Stimulated activated CD4-positive, alpha-beta T cell treated with anti-CD3 and anti-CD28 coated beads, Interleukin-12 subunit alpha, Interleukin-12 subunit beta, amount 100 ng/mL, for 48 hours (primary cell): ENCODE data around the gene SEZ6L2.
"Not testable (repeated sequence)": the region's sequence is repeated elsewhere in the genome, so short reads cannot be mapped to it uniquely, and the experiment has no call there.

ENCODE experiments used
- DNase-seq, 3 donors: peaks; one replicate each; pipeline ENCODE4 v3.0.0-alpha.2; 2020; ENCODE audit warnings: low read depth in 2 of 3, low spot score in 1 of 3

SEZ6L2 gene

GRCh38 chr16:29910819-29911675 is 11.7 kb upstream of the SEZ6L2 start:
- no peak for DNase-seq

- not testable (repeated sequence) for DNase-seq
Measured at GRCh38 chr16:29909851-29910250, 10.5 kb upstream of the SEZ6L2 start.

DNA sequence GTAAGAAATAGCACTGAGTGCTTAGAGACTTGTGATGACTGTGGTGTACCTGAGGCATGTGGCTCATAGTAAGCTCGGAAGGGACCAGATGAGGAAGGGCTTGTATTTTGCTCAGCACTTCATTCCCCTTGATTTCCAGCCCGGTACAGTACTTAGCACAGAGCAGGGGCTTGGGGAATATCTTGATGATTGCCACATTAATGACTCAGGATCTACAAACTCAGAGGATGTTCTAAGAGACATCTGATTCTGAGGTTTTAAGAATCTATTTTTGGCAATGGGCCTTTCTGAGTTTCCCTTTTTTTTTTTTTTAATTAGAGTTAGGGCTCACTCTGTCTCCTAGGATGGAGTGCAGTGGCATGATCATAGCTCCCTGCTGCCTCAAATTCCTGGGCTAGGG is 10.0 kb upstream of the SEZ6L2 start:
- no peak for DNase-seq

DNA sequence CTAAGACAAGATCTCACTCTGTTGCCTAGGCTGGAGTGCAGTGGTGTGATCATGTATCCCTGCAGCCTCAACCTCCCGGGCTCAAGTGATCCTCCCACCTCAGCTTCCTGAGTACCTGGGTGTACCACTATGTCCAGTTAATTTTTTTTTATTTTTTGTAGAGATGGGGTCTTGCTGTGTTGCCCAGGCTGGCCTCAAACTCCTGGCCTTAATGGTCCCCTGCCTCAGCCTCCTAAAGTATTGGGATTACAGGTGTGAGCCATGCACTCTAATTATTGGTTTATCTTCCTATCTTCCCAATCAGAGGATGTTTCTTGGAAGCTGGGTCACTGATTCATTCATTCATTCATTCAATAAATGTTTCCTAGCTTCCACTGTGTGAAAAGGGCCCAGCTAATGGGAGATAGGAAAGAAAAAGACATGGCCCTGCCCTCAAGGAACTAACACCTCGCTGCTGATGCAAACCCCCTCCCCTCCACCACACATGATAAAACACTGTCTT is 9.4 kb upstream of the SEZ6L2 start:
- no peak for DNase-seq

DNA sequence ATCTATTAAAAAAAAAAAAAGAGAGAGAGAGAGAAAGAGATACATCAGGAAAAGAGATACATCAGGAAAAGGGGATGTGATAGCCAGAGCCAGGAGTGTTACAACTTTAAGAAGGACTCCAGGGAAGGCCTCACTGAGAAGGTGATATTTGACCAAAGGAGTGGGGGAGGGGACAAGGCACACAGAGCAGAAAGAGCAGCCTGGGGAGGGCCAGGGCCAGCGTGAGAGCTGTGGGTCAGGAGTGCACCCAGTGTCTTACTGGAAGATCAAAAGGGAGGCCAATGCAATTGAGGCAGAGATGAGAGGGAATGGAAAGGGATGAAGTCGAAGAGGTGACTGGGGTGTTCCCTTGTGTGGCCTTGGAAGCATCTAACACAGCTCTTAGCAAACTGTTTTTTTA is 8.6 kb upstream of the SEZ6L2 start:
- no peak for DNase-seq

GRCh38 chr16:29906520-29907244 is 7.3 kb upstream of the SEZ6L2 start:
- DNase-seq = no peak

DNA sequence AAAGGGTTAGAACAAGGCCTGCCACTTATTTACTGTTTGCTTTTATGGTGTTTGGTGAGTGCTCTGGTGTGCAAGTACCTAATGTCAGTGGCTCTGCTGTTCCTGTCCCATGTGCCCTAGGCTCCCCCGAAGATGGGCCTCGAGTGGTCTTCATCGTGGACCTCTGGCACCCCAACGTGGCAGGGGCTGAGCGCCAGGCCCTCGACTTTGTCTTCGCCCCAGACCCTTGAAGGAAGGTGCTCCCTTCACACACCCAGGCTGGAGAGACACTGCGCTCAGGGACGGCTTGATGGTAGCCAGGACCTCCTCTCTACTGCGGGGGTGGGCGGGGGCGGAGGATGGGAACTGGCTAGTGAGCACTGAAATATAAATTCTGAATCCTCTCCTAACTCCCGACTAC is 6.3 kb upstream of the SEZ6L2 start:
- no peak for DNase-seq

DNA sequence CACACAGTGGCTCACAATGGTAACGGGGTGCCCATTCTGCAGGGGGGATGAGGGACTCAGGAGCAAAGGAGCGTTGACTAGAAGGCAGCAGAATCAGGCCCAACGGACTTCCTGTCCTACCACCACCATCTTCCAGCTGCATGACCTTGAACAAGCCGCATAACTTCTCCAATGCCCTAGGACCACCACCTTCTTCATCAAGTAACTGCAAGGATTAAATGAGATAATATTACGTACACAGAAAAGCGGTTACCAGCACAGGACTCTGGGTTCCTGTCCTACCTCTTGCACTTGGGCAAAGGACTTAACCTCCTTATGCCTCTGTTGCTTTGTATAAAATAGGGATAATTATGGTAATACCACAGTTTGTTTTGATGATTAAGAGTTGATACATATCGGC is 5.6 kb upstream of the SEZ6L2 start:
- no peak for DNase-seq

GRCh38 chr16:29903590-29903989 is 4.2 kb upstream of the SEZ6L2 start:
- no peak for DNase-seq

DNA sequence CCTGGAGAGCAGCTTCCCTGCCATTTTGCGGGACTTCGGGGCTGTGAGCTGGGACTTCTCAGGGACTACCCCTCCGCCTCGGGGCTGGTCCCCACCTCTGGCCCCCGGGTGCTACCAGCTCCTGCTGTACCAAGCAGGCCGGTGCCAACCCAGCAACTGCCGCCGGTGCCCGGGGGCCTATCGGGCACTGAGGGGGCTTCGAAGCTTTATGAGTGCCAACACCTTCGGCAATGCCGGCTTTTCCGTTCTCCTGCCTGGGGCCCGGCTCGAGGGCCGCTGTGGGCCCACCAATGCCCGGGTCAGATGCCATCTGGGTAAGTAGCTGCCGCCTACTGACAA is 2.2 kb upstream of the SEZ6L2 start:
- DNase-seq = no peak

- no peak for DNase-seq
Measured at GRCh38 chr16:29900888-29901606, 1.7 kb upstream of the SEZ6L2 start.

DNA sequence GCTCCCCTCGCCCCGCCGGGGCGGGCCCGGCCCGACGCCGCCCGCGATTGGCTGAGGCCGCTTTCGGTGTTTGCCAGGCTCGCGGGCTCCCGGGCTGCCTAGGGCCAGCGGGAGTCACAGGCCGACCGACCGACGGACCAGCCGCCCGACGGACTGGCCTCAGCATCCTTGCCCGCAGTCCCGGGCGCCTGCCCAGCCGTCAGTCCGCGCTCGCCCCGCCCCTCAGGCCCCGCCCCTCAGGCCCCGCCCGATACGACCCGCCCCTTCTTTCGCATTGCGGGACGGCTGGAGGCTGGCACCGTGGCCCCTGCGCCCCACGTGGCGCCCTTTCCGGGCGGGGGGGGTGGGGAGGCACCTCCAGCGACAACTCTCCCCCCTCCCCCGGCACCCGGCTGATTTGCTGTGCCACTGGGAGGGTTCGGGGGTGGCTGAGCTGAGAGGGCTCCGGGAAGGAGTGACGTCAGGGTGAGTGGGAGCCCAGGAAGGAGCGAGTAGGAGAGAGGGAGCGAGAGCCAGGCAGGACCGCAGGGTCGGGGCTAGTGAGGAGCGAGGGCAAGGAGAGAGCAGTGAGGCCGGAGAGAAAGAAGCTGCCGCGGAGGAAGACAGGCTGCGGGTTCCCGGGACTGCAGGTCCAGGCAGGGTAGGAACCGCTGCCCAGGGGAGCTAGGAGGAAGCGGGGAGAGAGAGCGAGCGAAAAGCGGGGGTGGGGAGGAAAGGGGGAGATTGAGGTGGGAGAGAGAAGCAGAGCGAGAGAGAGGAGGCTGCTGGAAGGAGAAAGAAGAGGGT is 945 bp upstream of the SEZ6L2 start, which contains the start of gene ASPHD1:
Gene ASPHD1 (plus strand): TSS at position 387 of the 786 bp plus-strand sequence. CDS start 484 bp downstream, outside the sequence.
- DNase-seq = peak; percentile 44 to 75 (median 53)

GRCh38 chr16:29898804-29899515 is 390 bp downstream of the SEZ6L2 start:
- no peak for DNase-seq

GRCh38 chr16:29898135-29898803 is 1.1 kb downstream of the SEZ6L2 start:
- no peak for DNase-seq

DNA sequence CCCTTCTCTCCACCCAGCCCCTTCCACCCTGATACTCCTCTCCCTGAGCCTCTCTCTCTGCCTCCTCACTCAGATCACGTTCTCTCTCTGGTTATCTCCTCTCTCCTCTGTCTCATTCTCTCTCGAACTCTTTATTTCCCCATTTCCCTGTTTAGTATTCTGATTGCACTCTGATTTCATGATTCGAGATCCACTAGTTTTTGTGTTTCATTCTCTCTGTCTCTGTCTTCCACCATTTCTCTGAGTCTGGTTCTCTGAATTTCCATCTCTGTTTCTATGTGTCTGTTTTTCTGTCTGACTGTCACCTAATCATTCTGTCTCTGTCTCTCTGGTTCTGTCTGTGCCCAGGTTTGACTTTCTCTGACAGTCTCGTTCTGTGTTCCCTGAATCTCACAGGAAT is 2.0 kb downstream of the SEZ6L2 start:
- DNase-seq = no peak

DNA sequence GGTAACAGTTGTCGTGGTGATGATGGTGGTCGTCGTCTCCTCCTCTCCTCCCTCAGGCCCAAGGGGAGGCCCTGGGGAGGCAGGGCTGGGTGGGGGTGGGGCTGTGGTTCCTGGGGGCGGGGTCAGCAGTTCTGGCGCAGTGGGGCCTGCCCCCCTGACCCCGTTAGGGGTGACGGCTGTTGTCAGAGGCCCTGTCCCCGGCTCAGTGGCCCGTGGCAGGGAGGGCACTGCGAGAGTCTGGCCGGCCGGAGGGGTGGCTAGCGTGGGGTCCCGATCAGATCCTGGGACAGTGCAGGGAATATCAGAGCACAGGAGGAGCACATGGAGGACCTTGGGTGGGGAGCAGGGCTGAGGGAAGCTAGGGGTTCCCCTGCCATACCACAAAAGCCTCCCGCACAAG is 2.5 kb downstream of the SEZ6L2 start:
- DNase-seq = no peak

DNA sequence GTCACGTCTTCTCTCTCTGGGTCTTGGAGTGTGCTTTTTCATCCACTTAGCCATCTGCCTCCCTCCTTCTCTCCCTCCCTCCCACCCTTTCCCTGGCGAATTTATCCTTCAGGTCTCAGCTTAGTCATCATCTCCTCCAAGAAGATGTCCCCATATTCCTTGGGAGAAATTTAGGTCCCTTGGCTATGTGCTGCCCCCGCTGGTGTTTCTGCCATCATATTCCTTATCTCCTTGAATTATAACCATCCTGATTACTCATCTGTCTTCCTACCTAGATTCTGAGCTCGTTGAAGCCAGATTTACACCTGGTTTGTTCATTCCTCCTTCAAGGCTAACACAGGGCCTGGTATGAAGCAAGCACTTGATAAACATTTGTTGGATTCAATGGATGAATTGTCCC is 5.0 kb downstream of the SEZ6L2 start:
- no peak for DNase-seq

DNA sequence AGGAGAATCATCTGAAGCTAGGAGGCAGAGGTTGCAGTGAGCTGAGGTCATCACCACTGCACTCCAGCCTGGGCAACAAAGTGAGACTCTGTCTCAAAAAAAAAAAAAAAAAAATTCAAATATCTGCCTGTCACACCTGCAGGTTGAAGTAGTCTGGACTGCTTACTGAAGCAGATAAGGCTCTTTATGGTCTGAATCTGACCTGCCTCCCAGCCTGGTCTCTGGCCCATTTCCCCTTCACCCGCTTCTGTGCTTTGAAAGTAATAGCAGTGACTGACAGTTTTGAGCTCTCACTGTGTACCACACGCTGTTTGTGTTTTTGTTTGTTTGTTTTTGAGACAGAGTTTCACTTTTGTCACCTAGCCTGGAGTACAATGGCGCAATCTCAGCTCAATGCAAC is 5.8 kb downstream of the SEZ6L2 start:
- no peak for DNase-seq

- DNase-seq = no peak
Measured at GRCh38 chr16:29892458-29892813, 6.9 kb downstream of the SEZ6L2 start.
